Right renal pelvis (tissue), 4 donors: Measurements from ENCODE around the gene AMER3. TPM values are rescaled to one million over a fixed set of nuclear protein-coding genes. Genes with fewer than 3 reads are reported as not detected.
"Not testable (repeated sequence)": the region's sequence is repeated elsewhere in the genome, so short reads cannot be mapped to it uniquely, and the experiment has no call there.

Experiments
- DNase-seq, 4 donors: peaks; one replicate each; pipeline ENCODE4 v3.0.0-alpha.2; 2013; ENCODE audit warnings: low read depth in 4 of 4, low spot score in 3 of 4, missing footprints in 1 of 4
- polyA plus RNA-seq, 4 donors: library from polyadenylated mRNA; unstranded; fragments of 120-200 nt; gene quantifications; one replicate each; pipeline ENCODE4 v1.2.1, GENCODE V29; 2013; ENCODE audit not compliant: insufficient read length in 4 of 4

The AMER3 gene, protein sequence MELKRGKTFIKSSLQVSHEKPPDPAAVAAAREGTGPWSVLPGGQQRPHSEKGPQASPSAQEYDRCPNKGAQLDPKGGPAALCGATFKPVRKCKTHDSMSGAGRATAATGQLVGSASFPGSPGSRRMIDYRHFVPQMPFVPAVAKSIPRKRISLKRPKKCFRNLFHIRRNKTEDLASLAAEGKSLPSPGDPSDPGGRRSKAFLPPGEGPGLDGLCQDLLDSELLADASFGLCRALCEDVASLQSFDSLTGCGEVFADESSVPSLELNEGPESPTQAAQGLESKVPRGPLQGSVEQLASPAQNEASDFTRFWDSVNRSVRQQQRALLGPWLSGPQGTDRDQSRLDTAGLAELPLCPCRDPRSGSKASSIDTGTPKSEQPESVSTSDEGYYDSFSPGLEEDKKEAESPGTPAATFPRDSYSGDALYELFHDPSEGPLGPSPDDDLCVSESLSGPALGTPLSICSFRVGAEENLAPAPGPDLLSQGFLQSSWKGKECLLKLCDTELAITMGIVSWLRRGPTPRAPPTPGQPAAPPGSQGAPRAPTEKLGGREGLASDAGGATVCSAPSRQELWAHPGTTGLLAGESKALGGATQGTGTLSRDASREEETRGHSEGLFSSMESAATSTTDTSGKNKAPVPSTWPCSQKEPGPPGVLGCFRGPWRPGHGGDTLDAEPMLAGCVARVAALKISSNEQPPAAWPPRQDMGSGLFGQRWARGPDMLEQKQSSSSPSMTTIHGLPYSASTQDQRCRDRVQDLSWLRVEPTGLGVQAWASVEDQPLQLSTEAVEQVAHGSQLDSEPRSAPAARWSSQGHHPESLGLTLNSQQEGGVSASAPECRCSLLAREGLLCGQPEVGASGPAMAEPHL
- under 1 TPM in 3 of 4 donors, not detected in 1; 0.03 to 0.12 (median 0.11) TPM for polyA plus RNA-seq

DNA sequence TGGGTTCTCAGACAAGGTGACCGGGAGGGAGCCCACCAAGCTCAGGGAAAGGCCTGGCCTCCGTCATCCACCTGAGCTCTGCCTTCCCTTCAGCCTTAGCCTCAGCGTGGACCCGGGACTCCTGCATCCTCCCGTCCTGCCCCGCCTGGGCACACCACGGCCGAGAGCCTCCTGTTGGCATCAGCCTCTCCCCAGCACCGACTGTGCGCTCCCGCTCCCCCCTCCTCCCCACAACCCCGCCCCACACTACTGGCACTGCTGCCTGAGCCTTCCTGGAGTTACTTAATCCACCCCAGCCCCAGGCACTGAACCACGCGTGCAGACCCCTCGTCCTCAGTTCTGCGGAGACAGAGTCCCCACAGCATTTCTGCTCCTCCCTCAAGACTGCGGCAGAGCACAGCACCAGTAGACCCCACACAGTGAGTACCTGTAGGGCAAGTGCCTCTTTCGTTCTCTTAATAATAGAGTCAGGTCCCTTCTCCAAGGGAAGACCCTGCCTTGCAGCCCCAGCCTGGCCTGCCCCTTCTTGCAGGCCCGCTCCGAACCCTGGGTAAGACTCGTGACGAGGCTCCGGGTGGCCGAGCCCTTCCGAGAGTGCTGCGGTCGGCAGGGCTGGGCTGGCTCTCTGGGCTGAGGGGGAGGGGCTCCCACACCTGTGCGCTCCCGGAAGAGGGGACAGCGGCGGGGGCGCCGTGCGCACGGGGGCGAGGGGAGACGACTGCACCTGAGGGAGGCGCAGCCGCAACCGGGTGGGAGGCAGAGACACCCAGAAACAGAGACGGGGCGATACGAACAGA, at the start of gene AMER3:
Gene AMER3 (plus strand): TSS at position 285 of the 797 bp plus-strand sequence. CDS start 6,533 bp downstream, outside the sequence.
- peak in 2 of 4 donors; percentile 7 to 10 for DNase-seq

DNA sequence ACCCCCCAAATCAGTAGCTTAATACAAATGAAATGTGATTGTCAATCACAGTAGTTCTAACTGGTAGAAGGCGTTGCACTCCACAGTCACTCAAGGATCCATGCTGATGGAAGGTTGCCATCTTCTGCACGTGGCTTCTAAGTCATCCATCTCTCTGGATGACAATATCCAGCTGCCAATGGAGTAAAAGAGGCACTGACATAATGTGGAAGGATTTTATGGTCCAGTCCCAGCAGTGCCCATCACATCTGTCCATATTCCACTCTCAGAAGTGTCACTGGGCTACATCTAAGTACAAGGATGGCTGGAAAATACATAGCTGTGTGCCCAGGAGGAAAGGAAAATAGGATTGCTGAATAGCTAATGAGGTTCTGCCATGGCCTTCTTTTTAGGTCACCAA, 40.5 kb upstream of the AMER3 start:
- not testable (repeated sequence) for DNase-seq

DNA sequence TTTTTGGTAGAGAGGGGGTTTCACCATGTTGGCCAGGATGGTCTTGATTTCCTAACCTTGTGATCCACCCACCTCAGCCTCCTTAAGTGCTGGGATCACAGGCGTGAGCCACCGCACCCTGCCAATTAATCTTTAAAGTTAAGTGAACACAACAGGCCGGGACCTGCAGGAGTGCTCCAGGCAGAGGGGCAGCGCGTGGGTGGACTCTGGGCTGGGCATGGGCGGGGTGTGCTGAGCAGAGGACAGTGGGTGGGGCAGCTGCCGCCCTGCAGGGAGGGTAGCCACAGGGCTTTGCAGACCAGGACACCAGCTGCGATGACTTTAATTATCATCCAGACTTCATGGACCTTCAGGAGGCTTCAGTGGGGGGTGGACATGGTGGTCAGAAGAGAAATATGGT, 35.3 kb upstream of the AMER3 start:
- DNase-seq: no peak

DNA sequence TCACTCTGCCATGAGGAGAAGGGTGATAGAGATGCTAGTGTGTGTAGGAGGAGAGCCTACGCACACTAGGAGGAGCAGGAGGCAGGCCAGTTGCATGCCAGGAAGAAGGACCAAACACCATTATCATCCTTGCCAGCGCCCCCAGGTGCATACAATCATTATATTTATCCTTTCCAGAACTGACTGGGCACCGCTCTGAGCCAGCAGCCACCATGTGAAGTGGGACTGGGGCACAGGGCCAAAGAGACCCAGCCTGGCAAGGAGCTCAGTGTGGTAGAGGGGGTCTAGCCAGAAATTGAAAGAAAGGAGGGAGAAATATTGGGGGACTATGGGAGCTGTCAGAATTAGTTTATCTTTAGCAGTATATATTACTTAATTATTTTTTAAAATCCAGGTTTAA, 34.8 kb upstream of the AMER3 start:
- DNase-seq: no peak

DNA sequence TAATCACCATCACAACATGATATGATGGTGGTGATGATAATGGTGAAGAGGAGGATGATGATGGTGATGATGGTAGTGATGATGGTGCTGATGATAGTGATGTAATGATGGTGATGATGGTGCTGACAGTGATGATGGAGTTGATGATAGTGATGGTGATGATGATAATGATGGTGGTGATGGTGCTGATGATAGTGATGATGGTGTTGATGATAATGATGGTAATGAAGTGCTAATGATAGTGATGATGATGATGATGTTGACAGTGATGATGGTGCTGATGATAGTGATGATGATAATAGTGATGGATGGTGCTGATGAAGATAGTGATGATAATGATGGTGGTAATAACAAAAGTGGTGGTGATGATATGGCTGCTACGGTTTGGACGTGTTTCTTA, 30.9 kb upstream of the AMER3 start:
- DNase-seq: no peak

DNA sequence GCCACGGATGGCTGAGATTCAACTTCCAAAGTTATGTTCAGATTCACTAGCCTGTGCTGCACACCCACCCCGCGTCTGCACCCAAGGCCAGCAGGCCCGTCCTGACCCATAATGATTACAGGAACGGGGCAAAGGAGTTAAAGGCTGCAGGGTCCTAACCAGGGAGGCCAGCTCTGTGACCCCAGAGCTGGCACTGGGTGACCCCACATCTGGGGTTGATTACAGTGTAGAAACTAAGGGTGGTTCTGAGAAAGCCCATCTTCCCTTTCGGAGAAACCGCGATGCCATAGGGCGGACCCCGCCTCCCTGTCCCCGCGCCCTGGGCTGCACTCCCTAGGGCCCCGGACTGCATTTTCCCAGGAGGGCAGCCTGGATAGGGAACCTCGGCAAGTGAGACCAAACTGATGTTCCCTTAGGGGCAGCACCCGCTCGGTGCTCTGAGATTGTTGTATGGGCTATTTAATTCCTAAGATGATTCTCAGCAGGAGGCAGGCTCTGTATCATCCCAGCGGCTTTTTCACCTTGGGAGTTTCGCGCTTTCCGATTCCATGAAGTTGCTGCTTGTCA, 28.6 kb upstream of the AMER3 start:
- no peak for DNase-seq

DNA sequence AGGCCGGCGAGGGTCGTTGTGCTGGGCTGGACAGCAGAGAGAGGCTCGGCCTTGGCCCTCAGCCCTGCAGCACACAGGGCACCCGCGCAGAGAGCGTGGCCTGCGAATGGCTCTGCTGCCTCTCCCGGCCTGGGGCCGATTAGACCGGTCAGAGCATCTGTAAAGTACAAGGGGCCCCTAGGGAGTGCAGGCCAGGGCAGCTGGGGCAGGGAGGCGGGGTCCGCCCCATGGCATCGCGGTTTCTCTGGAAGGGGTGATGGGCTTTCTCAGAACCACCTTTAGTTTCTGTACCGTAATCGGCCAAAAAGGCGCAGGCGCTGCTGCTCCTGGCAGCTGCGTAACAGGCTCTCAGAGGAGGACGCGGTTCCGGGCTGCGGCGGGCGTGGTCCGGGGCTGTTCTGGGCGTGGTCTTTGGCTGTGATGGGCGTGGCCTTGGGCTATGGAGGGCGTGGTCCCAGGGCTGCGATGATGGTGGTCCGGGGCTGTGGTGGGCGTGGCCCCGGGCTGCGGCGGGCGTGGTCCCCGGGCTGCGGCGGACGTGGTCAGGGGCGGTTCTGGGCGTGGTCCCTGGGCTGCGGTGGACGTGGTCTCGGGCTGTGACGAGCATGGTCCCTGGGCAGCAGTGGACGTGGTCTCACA, 27.9 kb upstream of the AMER3 start:
- DNase-seq: peak; percentile 44 to 54 (median 48)

DNA sequence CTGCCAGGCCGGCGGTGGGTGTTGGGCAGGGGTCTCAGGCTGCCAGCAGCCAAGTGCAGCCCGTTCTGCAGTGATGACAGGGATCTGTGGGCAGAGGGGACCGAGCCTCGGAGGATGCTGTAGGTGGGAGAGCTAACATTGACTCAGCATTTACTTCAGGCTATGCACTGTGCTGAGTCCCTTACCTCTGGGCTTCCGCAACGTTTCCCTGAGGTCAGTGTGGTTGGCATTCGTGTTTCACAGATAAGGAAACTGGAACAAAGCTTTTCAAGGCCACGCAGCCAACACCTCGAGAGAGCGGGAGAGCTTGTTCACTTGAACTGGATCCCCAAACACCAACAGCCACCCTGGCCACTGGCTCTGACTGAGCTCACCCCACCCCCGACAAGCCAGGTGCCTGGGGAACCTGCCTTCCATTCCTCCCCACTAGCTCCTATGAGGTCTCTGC, 27.3 kb upstream of the AMER3 start:
- no peak for DNase-seq

DNA sequence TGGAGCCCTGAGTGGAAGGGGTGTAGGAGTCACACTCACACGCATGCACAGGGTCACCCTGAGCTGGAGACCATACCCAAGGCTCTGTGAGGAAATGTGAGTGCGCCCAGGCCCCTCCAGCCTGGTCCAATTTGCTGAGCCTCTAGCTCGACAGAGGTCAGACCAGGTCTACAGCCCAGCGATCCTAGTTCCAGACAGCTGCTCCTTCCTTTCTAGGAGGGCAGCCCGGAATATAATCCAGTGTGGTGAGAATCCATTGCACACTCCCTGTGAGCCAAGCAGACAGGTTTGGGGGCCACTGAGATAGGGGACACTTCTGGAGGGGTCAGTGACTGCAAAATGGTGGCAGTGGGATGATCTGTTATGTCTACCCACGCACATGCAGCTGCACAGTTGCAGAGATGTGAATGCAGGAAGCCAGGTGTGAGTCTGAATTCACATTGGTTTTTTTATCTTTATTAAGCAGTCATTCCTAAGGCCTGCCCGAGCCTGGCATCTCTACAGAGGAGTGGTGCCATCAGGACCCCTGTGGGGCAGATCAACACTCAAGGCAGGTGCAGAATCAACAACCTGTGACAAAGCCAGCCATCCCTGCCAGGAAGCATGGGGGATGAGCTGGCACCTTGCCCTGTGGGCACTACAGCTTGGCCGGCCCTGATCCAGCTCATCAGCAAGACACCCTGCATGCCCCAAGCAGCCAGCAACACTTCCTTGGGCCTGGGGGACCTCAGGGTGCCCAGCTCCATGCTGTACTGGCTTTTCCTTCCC, 26.6 kb upstream of the AMER3 start, which contains the start of gene GPR148:
Gene GPR148 (plus strand): TSS at position 522 of the 768 bp plus-strand sequence. CDS start 82 bp downstream, at position 604.
- no peak for DNase-seq

DNA sequence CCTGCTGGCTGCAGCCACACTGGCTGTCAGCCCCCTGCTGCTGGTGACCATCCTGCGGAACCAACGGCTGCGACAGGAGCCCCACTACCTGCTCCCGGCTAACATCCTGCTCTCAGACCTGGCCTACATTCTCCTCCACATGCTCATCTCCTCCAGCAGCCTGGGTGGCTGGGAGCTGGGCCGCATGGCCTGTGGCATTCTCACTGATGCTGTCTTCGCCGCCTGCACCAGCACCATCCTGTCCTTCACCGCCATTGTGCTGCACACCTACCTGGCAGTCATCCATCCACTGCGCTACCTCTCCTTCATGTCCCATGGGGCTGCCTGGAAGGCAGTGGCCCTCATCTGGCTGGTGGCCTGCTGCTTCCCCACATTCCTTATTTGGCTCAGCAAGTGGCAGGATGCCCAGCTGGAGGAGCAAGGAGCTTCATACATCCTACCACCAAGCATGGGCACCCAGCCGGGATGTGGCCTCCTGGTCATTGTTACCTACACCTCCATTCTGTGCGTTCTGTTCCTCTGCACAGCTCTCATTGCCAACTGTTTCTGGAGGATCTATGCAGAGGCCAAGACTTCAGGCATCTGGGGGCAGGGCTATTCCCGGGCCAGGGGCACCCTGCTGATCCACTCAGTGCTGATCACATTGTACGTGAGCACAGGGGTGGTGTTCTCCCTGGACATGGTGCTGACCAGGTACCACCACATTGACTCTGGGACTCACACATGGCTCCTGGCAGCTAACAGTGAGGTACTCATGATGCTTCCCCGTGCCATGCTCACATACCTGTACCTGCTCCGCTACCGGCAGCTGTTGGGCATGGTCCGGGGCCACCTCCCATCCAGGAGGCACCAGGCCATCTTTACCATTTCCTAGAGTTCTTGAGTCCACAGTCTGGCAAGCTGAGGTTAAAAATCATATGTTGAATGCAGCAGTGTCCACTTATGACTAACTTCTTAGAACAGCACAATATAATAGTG, 25.7 kb upstream of the AMER3 start:
- no peak for DNase-seq

DNA sequence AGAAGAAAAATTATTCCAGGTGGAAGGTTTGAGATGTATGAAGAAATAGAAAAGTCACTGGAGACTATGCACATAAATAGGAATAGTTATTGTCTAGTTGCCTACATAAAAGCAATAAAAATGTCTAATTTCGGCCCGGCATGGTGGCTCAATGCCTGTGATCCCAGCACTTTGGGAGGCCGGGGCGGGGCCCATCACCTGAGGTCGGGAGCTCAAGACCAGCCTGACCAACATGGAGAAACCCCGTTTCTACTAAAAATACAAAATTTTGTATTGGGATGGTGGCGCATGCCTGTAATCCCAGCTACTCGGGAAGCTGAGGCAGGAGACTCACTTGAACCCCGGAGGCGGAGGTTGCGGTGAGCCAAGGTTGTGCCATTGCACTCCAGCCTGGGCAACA, 23.1 kb upstream of the AMER3 start:
- DNase-seq: not testable (repeated sequence)

DNA sequence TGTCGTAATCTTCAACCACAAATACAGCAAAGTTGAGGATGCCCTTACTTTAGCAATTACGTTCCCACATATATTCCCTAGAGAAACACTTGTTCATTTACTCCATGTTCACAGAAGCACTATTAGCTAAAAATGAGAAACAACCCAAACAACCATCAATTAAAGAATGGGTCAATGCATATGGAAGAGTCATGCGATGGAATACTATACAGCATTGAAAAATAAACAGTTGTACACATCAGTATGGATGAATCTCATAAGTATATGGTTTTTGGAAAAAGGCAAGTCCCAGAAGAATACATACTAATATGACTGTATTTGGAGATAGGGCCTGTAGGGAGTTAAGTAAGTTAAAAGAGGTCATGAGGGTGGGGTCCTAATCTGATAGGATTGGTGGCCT, 20.1 kb upstream of the AMER3 start:
- DNase-seq: no peak

DNA sequence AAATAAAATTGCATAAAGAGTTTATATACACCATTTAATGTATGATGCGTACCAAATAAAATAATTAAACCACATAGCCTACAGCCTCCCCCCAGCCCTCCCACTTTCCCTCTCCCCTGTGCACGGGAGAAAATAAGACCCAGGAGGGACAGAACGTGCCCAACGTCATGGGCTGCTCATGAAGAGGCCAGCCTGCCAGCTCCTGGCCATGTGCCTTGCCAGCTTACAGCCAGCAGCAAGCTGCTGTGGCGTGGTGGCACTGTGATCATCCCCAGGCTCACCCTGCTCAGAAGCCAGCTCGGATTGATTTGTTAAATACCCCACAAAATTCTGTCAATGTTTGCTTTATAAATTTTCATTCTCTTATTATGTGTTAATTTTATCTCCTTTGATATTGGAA, 18.9 kb upstream of the AMER3 start:
- DNase-seq: no peak

DNA sequence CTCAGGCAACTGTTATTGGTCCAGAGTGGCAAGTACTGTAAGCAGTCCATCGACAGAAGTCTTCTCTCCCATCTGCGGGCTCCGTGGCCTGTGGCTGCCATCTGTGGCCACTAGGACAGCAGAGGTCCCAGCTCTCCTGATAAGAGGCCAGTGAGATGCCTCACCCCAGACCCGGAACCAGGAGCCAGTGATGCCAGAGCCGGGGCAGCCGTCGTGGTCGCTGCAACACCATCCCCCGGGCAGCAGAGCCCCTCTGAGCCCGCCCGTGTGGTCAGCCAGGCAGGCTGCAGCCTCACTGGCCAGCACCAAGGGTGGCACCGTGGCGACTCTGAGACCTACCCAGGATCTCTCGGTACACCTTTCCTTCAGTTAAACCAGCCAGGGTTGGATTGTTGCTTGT, 17.7 kb upstream of the AMER3 start:
- DNase-seq: no peak

DNA sequence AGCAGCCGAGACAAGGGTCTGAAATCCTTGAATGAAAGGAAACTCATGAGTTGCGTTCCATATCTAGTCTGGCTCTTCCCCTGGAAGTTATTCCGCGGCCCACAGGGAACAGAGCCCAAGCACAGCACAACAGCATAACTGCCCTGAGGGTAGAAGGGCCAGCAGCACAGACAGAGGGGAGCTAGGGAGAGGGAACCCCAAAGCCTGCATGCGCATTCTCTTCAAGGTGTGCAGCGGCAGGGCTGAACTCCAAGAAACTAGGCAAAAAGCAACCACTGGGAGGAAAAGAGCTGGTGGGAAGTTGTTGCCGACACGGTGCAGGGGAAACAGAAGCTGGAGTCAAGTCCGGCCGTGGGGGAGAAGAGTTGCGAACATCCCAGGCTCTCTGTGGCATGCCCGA, 14.7 kb upstream of the AMER3 start:
- DNase-seq: no peak

DNA sequence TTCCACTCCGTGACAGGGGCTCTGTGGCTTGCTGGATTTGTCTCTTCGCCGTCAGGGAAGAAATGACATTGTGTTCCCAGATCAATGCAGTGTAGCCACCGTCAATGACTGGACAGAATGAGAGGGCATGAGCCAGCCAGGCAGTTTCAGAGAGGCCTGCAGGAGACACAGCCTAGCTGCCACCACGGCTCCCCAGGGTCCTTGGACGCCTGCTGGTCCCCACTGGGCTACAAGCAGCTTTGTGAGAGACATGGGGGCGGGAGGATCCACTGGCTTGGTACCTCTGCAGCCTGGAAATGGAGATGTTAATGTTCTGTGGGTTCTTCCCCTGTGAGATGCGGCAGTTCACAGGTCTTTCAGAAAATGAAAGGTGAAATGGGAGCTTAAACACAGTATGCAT, 12.1 kb upstream of the AMER3 start:
- DNase-seq: no peak

DNA sequence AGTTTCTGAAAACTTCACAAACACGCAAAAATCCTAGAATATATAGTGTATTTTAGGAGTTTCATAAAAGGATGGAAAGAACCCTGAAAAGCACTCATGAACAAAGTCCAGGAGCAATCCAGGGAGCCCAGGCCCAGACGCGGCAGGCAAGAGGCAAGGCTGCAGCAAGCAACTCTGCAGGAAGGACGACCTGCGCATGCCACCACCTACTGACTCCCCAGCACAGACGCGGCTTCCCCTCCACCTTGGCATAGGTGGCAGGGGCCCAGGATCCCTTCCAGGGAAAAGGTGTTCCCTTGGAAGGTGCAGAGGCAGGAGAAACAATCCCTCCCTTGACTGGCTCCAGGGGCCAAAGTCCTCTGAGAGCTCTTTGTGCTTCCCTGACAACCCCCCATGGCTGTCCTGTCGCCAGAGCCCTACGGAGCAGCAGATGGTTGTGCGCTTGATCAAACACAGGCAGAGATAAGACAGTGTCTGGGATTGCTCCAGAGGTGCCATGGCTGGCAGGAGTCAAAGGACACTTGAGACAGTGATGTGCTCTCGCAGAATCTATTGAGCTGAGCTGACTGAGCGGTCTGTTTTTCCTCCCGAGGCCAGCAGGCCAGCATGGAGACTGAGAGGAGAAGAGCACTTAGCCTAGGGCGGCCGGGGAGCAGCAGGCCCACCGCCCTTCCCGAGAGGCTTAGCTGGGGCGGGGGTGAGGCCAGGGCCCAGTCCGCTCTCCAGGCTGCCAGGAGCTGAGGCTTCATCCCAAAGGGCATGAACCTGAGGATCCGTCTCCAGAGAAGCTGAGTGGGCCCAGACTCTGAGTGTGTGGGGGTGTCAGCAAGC, 10.8 kb upstream of the AMER3 start:
- DNase-seq: no peak
